ENCODE measurements around the gene METTL22. TPM values are rescaled to one million over a fixed set of nuclear protein-coding genes. Genes with fewer than 3 reads are reported as not detected.

METTL22 gene
- polyA plus RNA-seq, 1 donor from 2014 or later: 51.3 TPM

DNA sequence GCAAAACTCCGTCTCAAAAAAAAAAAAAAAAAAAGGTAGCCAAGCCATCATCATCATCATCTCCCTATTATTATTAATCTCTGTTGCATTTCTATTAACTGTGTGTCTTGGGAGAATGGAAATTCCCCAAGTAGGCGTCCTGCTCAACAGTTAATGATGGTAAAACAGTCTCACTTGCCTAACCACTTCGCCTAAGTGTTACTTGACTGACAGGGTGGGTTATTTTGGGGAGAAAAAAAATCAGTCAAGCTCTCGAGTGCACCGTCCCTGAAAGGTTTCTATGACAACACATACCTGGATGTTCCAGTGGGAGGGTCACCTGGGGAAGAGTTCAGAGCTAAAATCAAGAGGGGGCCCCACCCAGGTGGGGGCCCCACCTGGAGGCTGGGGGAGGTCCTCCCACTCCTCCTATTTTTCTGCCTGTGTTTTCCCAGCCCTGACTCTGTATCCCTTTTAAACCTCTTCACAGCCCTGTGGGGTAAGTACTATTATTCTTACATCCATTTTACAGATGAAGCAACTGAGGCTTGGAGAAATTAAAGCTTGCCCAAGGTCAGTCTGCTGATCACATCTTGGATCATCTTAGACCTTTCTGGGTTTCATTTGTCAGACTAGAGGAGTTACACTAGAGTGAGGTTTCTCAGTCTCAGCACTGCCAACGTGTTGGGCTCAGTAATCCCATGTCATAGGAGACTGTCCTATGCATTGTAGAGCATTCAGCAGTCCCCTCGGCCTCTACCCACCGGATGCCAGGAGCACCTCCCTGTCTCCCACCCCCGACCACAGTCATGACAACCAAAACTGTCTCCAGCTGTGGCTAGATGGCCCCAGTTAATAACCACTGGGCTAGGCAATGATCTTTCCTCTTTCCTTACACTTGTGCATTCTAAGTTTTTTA lies 41.9 kb downstream of the METTL22 start:
- H3K9ac ChIP-seq (ENCODE audit: low read length): no peak overlapping the region
- H2AFZ ChIP-seq (ENCODE audit: low read depth, low read length): no peak overlapping the region
- no peaks in the 10 kb centered on the region for H3K27me3 ChIP-seq (ENCODE audit: insufficient read depth, low read depth, low read length)
- H3K79me2 ChIP-seq (replicated peaks; ENCODE audit: insufficient read depth, low read length): no peaks in the 10 kb centered on the region
- H3F3A ChIP-seq (ENCODE audit: insufficient read depth, low read length, poor library complexity, severe bottlenecking): no peaks in the 10 kb centered on the region
- no peaks in the 10 kb centered on the region for H3K36me3 ChIP-seq (ENCODE audit: insufficient read depth, low read length)
- H3K4me3 ChIP-seq (ENCODE audit: low read length): no peak overlapping the region
- H3K27ac ChIP-seq (ENCODE audit: low read length): no peak overlapping the region
- H3K4me2 ChIP-seq (ENCODE audit: low read length): no peak overlapping the region
- no peaks in the 10 kb centered on the region for H3K9me2 ChIP-seq (ENCODE audit: insufficient read depth, low read length)
- H3K9me3 ChIP-seq (ENCODE audit: low read length): no peaks in the 10 kb centered on the region
- TF ChIP-seq, protein P1, sequence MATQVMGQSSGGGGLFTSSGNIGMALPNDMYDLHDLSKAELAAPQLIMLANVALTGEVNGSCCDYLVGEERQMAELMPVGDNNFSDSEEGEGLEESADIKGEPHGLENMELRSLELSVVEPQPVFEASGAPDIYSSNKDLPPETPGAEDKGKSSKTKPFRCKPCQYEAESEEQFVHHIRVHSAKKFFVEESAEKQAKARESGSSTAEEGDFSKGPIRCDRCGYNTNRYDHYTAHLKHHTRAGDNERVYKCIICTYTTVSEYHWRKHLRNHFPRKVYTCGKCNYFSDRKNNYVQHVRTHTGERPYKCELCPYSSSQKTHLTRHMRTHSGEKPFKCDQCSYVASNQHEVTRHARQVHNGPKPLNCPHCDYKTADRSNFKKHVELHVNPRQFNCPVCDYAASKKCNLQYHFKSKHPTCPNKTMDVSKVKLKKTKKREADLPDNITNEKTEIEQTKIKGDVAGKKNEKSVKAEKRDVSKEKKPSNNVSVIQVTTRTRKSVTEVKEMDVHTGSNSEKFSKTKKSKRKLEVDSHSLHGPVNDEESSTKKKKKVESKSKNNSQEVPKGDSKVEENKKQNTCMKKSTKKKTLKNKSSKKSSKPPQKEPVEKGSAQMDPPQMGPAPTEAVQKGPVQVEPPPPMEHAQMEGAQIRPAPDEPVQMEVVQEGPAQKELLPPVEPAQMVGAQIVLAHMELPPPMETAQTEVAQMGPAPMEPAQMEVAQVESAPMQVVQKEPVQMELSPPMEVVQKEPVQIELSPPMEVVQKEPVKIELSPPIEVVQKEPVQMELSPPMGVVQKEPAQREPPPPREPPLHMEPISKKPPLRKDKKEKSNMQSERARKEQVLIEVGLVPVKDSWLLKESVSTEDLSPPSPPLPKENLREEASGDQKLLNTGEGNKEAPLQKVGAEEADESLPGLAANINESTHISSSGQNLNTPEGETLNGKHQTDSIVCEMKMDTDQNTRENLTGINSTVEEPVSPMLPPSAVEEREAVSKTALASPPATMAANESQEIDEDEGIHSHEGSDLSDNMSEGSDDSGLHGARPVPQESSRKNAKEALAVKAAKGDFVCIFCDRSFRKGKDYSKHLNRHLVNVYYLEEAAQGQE (IDR thresholded peaks at IDR 0.05; ENCODE audit: borderline replicate concordance): no peak
- TF ChIP-seq CTCF (IDR thresholded peaks at IDR 0.05; ENCODE audit: poor library complexity, severe bottlenecking): no peak
- no peaks in the 10 kb centered on the region for H4K20me1 ChIP-seq (ENCODE audit: insufficient read depth)

- TF ChIP-seq CTCF (IDR thresholded peaks at IDR 0.05; ENCODE audit: poor library complexity, severe bottlenecking) (no peak), RAD21 (conservative IDR thresholded peaks at IDR 0.05) (no peak), EZH2 (IDR thresholded peaks at IDR 0.05; ENCODE audit: borderline replicate concordance, insufficient read depth, low read length, poor library complexity, severe bottlenecking) (no peak), SMC3 (conservative IDR thresholded peaks at IDR 0.05; ENCODE audit: poor library complexity) (no peak), TAF1 (IDR thresholded peaks at IDR 0.05; ENCODE audit: low read depth) (no peak), MXI1 (conservative IDR thresholded peaks at IDR 0.05; ENCODE audit: poor library complexity, severe bottlenecking) (no peak), EP300 (conservative IDR thresholded peaks at IDR 0.05; ENCODE audit: poor library complexity, severe bottlenecking) (no peak), POLR2AphosphoS5 (IDR thresholded peaks at IDR 0.05) (no peak)
- TF ChIP-seq, protein P1 (IDR thresholded peaks at IDR 0.05; ENCODE audit: borderline replicate concordance): no peak
- H3K27me3 ChIP-seq (ENCODE audit: insufficient read depth, low read depth, low read length): no peaks in the 10 kb centered on the region
- H2AFZ ChIP-seq (ENCODE audit: low read depth, low read length): no peak overlapping the region
These were observed 44.0 kb downstream of the METTL22 start for GRCh38 chr16:8665529-8665928.

More at GRCh38 chr16:8665529-8665928, 44.0 kb downstream of the METTL22 start:
- Histone ChIP-seq H4K20me1 (ENCODE audit: insufficient read depth) (no peaks in the 10 kb centered on the region), H3K4me2 (ENCODE audit: low read length) (no peak overlapping the region), H3K36me3 (ENCODE audit: insufficient read depth, low read length) (no peaks in the 10 kb centered on the region), H3K79me2 (replicated peaks; ENCODE audit: insufficient read depth, low read length) (no peaks in the 10 kb centered on the region), H3K9me2 (ENCODE audit: insufficient read depth, low read length) (no peaks in the 10 kb centered on the region), H3K27ac (ENCODE audit: low read length) (no peak overlapping the region), H3K9ac (ENCODE audit: low read length) (no peak overlapping the region), H3F3A (ENCODE audit: insufficient read depth, low read length, poor library complexity, severe bottlenecking) (no peaks in the 10 kb centered on the region), H3K4me3 (ENCODE audit: low read length) (no peak overlapping the region), H3K9me3 (ENCODE audit: low read length) (no peaks in the 10 kb centered on the region)
